Stimulated activated naive CD4-positive, alpha-beta T cell treated with Interleukin-2 at 50 U/mL for 16 hours (primary cell): ENCODE results near the gene RUSC1.
"Not testable (repeated sequence)": the region's sequence is repeated elsewhere in the genome, so short reads cannot be mapped to it uniquely, and the experiment has no call there.

Experiments used
- DNase-seq: peaks from one replicate; lab custom pipeline; 2025; lab: John Stamatoyannopoulos, UW

Gene RUSC1

GRCh38 chr1:155320661-155321617, at the start of gene RUSC1:
TSS of gene RUSC1 (plus strand) at chr1:155320894. CDS start at chr1:155321774, 880 bp downstream.
- peak; percentile 60 for DNase-seq

GRCh38 chr1:155272466-155273342, 48.0 kb upstream of the RUSC1 start:
- DNase-seq: no peak

GRCh38 chr1:155273343-155274245, 47.1 kb upstream of the RUSC1 start, which contains the start of gene CLK2:
TSS of gene CLK2 (minus strand) at chr1:155273504. CDS start at chr1:155270977, 2,527 bp downstream.
- DNase-seq: peak; percentile 96

GRCh38 chr1:155277070-155277901, 43.4 kb upstream of the RUSC1 start, which contains the start of gene HCN3:
TSS of gene HCN3 (plus strand) at chr1:155277463. CDS start at chr1:155277591, 128 bp downstream.
- DNase-seq: peak; percentile 93

- DNase-seq: peak; percentile 78
Measured at GRCh38 chr1:155277902-155278688, 42.6 kb upstream of the RUSC1 start.

GRCh38 chr1:155278689-155279160, 42.0 kb upstream of the RUSC1 start:
- DNase-seq: no peak

- no peak for DNase-seq
Measured at GRCh38 chr1:155279268-155279667, 41.4 kb upstream of the RUSC1 start.

- no peak for DNase-seq
Measured at GRCh38 chr1:155282488-155283091, 38.1 kb upstream of the RUSC1 start.

GRCh38 chr1:155284476-155284875, 36.2 kb upstream of the RUSC1 start:
- no peak for DNase-seq

- DNase-seq: no peak
Measured at GRCh38 chr1:155285063-155285462, 35.6 kb upstream of the RUSC1 start.

- DNase-seq: no peak
Measured at GRCh38 chr1:155285631-155286044, 35.1 kb upstream of the RUSC1 start.

GRCh38 chr1:155286544-155286943, 34.1 kb upstream of the RUSC1 start:
- DNase-seq: no peak

- no peak for DNase-seq
Measured at GRCh38 chr1:155287987-155288543, 32.6 kb upstream of the RUSC1 start.

- not testable (repeated sequence) for DNase-seq
Measured at GRCh38 chr1:155291006-155291405, 29.7 kb upstream of the RUSC1 start.

GRCh38 chr1:155293086-155293749, 27.5 kb upstream of the RUSC1 start:
- no peak for DNase-seq

GRCh38 chr1:155294520-155295182, 26.0 kb upstream of the RUSC1 start:
- no peak for DNase-seq

- DNase-seq: no peak
Measured at GRCh38 chr1:155295183-155295941, 25.3 kb upstream of the RUSC1 start.
